ENCODE results near the gene KLHDC10.
"Not testable (repeated sequence)": the region's sequence is repeated elsewhere in the genome, so short reads cannot be mapped to it uniquely, and the experiment has no call there.

Gene KLHDC10

GRCh38 chr7:130118801-130119200 lies 48.5 kb downstream of the KLHDC10 start:
- DNase-seq: no peak

GRCh38 chr7:130123501-130123900 lies 53.2 kb downstream of the KLHDC10 start:
- DNase-seq: no peak

- DNase-seq: no peak
These were observed 54.4 kb downstream of the KLHDC10 start for GRCh38 chr7:130124711-130125110.

- not testable (repeated sequence) for DNase-seq
These were observed 56.5 kb downstream of the KLHDC10 start for GRCh38 chr7:130126840-130127239.

GRCh38 chr7:130127404-130127803 lies 57.1 kb downstream of the KLHDC10 start:
- DNase-seq: no peak

GRCh38 chr7:130127821-130128317 lies 57.5 kb downstream of the KLHDC10 start:
- no peak for DNase-seq

- no peak for DNase-seq
These were observed 58.7 kb downstream of the KLHDC10 start for GRCh38 chr7:130129011-130129411.

GRCh38 chr7:130131191-130131834 lies 61.0 kb downstream of the KLHDC10 start:
- DNase-seq: no peak

- no peak for DNase-seq
These were observed 61.9 kb downstream of the KLHDC10 start for GRCh38 chr7:130131964-130132875.

- DNase-seq: no peak
These were observed 62.9 kb downstream of the KLHDC10 start for GRCh38 chr7:130133029-130133782.

- DNase-seq: no peak
These were observed 63.8 kb downstream of the KLHDC10 start for GRCh38 chr7:130134106-130134636.

GRCh38 chr7:130134726-130135125 lies 64.4 kb downstream of the KLHDC10 start:
- DNase-seq: no peak

GRCh38 chr7:130135208-130136205 lies 65.2 kb downstream of the KLHDC10 start:
- no peak for DNase-seq

- no peak for DNase-seq
These were observed 66.3 kb downstream of the KLHDC10 start for GRCh38 chr7:130136579-130137167.

GRCh38 chr7:130137207-130137606 lies 66.9 kb downstream of the KLHDC10 start:
- DNase-seq: no peak

GRCh38 chr7:130139193-130139960 lies 69.0 kb downstream of the KLHDC10 start:
- DNase-seq: no peak

- DNase-seq: no peak
These were observed 70.3 kb downstream of the KLHDC10 start for GRCh38 chr7:130140551-130141160.

GRCh38 chr7:130141161-130141883 lies 71.0 kb downstream of the KLHDC10 start:
- DNase-seq: no peak

All from NCI-H345 (cell line).